Rectal smooth muscle tissue (tissue), 1 donor: ENCODE data around the gene FANCC.

Experiments used
- H3K27ac ChIP-seq: one replicate; pipeline ENCODE4 v1.7.0; 2013; ENCODE audit warnings: low read depth, low read length, inconsistent platforms
- H3K27me3 ChIP-seq: one replicate; pipeline ENCODE4 v1.7.0; 2013; ENCODE audit warnings: low read length; ENCODE audit not compliant: control insufficient read depth, insufficient read depth
- H3K36me3 ChIP-seq: one replicate; pipeline ENCODE4 v1.7.0; 2013; ENCODE audit warnings: low read length; ENCODE audit not compliant: control insufficient read depth, insufficient read depth
- H3K4me1 ChIP-seq: one replicate; pipeline ENCODE4 v1.7.0; 2013; ENCODE audit warnings: low read length; ENCODE audit not compliant: control insufficient read depth, insufficient read depth
- H3K4me3 ChIP-seq: one replicate; pipeline ENCODE4 v1.7.0; 2013; ENCODE audit warnings: low read length
- H3K9ac ChIP-seq: one replicate; pipeline ENCODE4 v1.7.0; 2013; ENCODE audit warnings: low read length

Gene FANCC

GRCh38 chr9:95189251-95190098, 128.0 kb downstream of the FANCC start:
- H3K27ac ChIP-seq: peak overlapping the region; percentile 11
- no peak overlapping the region for H3K9ac ChIP-seq
- H3K4me3 ChIP-seq: no peak overlapping the region
- H3K4me1 ChIP-seq: peaks cover 3% of the 10 kb centered on the region
- no peaks in the 10 kb centered on the region for H3K36me3 ChIP-seq
- no peaks in the 10 kb centered on the region for H3K27me3 ChIP-seq

DNA sequence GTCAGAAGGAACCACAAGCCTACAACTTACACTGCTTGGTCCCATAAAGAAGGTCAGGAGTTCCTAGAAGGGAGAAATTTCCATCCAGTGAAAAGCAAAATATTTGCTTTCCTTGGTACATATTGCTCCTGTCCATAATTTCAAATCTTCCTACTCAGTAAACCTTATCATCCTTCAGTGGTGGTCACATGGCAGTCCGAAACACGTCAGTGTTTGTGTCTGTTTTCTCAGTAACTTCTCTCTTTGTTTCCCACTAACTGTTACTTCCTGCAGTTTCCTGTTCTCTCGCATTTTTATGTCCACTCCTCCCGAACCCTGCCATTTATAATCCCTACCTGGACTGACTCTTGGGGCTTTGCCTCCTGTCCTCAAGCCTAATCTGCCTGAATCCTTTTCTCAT, 129.1 kb downstream of the FANCC start:
- H3K27ac ChIP-seq: no peak overlapping the region
- H3K36me3 ChIP-seq: no peaks in the 10 kb centered on the region
- H3K4me1 ChIP-seq: peaks cover 3% of the 10 kb centered on the region
- no peak overlapping the region for H3K9ac ChIP-seq
- no peaks in the 10 kb centered on the region for H3K27me3 ChIP-seq
- no peak overlapping the region for H3K4me3 ChIP-seq

- H3K4me1 ChIP-seq: peaks cover 3% of the 10 kb centered on the region
- no peak overlapping the region for H3K9ac ChIP-seq
- no peaks in the 10 kb centered on the region for H3K27me3 ChIP-seq
- H3K27ac ChIP-seq: no peak overlapping the region
- no peaks in the 10 kb centered on the region for H3K36me3 ChIP-seq
- no peak overlapping the region for H3K4me3 ChIP-seq
Measured at GRCh38 chr9:95185956-95186355, 131.6 kb downstream of the FANCC start.

DNA sequence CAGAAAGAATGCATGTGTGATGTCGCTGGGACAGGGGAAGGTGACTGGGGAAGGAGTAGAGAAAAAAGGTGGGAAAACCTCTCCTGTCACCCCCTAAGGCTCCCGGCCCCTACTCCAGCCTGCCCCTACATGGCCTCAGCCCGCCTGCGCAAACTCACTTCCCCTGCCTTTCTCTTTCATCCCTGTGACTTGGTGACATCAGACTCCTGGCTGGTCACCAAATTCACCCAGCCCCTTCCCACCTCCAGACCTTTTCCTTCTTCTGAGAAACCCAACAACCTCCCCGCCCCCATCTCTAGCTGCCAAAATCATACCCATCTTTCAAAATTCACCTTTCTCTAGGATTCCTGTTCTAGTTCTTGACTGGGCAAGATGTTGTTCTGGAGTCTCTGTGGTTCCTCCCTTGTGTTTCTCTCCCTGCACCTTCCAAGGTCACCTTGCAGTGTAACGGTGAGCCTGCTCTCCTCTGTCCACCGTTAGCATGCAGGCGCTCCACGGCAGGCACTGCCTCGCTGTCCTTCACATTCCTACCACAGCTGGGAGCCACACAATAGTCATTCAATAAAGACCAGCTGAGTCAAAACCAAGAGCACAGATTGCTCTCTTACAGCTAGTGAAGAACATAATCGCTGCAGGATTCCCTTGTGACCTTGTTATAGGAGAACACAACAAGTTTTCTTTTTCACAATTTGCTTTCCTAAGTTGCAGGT, 134.5 kb downstream of the FANCC start:
- H3K27ac ChIP-seq: no peak overlapping the region
- no peaks in the 10 kb centered on the region for H3K4me1 ChIP-seq
- H3K9ac ChIP-seq: no peak overlapping the region

GRCh38 chr9:95181835-95182234, 135.7 kb downstream of the FANCC start:
- no peak overlapping the region for H3K9ac ChIP-seq
- H3K4me3 ChIP-seq: no peak overlapping the region
- H3K27ac ChIP-seq: no peak overlapping the region
- no peaks in the 10 kb centered on the region for H3K4me1 ChIP-seq
- H3K36me3 ChIP-seq: no peaks in the 10 kb centered on the region
- no peaks in the 10 kb centered on the region for H3K27me3 ChIP-seq

More for the DNA sequence above, 134.5 kb downstream of the FANCC start:
- Histone ChIP-seq H3K27me3 (no peaks in the 10 kb centered on the region), H3K36me3 (no peaks in the 10 kb centered on the region), H3K4me3 (no peak overlapping the region)

GRCh38 chr9:95181226-95181818, 136.2 kb downstream of the FANCC start:
- H3K27me3 ChIP-seq: no peaks in the 10 kb centered on the region

DNA sequence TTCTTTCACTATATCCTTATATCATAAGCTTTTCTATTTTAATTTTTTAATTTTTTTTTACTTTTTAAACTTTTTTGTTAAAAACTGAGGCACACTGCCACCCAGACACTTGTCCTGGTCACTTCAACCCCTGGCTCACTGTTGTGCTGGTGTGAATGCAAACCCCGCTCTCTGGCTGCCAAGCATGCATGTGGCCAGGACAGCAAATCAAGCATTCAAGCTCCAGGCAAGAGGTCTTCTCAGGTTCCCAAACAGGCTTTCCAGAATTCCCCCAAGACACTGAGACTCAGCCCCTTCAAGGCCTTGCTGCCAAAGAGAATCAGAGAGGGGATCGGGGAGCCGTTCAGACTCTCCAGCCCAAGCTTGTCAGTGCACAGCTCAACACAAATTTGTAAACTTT, 139.9 kb downstream of the FANCC start:
- Histone ChIP-seq H3K36me3 (no peaks in the 10 kb centered on the region), H3K4me1 (no peaks in the 10 kb centered on the region), H3K27me3 (no peaks in the 10 kb centered on the region), H3K4me3 (no peak overlapping the region), H3K27ac (no peak overlapping the region), H3K9ac (no peak overlapping the region)

More at GRCh38 chr9:95181226-95181818, 136.2 kb downstream of the FANCC start:
- no peaks in the 10 kb centered on the region for H3K36me3 ChIP-seq
- no peak overlapping the region for H3K9ac ChIP-seq
- no peak overlapping the region for H3K4me3 ChIP-seq
- H3K4me1 ChIP-seq: no peaks in the 10 kb centered on the region
- H3K27ac ChIP-seq: no peak overlapping the region

GRCh38 chr9:95176755-95177319, 140.7 kb downstream of the FANCC start:
- Histone ChIP-seq H3K4me1 (no peaks in the 10 kb centered on the region), H3K9ac (no peak overlapping the region), H3K36me3 (no peaks in the 10 kb centered on the region), H3K27ac (no peak overlapping the region), H3K27me3 (no peaks in the 10 kb centered on the region), H3K4me3 (no peak overlapping the region)

DNA sequence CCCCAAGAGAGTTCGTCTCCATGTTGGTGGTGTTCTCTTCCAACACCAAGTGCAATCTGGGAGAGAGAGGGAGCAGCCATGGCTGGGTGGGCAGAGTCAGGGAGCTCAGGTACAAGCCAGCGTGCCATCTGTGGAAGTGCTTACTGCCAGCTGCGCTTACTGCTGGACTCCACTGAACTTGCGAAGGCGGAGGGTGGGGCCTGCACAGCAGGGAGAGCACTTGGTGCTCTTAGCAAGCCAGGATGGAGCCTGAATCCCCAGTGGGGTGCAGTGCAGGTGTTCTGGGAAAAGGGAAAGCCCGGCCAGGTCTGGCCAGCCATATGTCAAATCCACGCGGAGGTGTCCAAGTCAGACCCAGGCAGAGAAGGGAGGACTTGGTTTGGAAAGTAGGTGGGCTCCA, 142.0 kb downstream of the FANCC start:
- no peaks in the 10 kb centered on the region for H3K4me1 ChIP-seq
- no peaks in the 10 kb centered on the region for H3K27me3 ChIP-seq
- H3K9ac ChIP-seq: no peak overlapping the region
- H3K4me3 ChIP-seq: no peak overlapping the region
- H3K27ac ChIP-seq: no peak overlapping the region
- no peaks in the 10 kb centered on the region for H3K36me3 ChIP-seq

- H3K27me3 ChIP-seq: no peaks in the 10 kb centered on the region
- no peak overlapping the region for H3K9ac ChIP-seq
- no peak overlapping the region for H3K4me3 ChIP-seq
- no peaks in the 10 kb centered on the region for H3K36me3 ChIP-seq
- no peak overlapping the region for H3K27ac ChIP-seq
- H3K4me1 ChIP-seq: no peaks in the 10 kb centered on the region
Measured at GRCh38 chr9:95174038-95174437, 143.5 kb downstream of the FANCC start.

- Histone ChIP-seq H3K4me1 (no peaks in the 10 kb centered on the region), H3K4me3 (no peak overlapping the region), H3K27ac (no peak overlapping the region), H3K9ac (no peak overlapping the region), H3K36me3 (no peaks in the 10 kb centered on the region), H3K27me3 (no peaks in the 10 kb centered on the region)
Measured at GRCh38 chr9:95171596-95171995, 145.9 kb downstream of the FANCC start.

DNA sequence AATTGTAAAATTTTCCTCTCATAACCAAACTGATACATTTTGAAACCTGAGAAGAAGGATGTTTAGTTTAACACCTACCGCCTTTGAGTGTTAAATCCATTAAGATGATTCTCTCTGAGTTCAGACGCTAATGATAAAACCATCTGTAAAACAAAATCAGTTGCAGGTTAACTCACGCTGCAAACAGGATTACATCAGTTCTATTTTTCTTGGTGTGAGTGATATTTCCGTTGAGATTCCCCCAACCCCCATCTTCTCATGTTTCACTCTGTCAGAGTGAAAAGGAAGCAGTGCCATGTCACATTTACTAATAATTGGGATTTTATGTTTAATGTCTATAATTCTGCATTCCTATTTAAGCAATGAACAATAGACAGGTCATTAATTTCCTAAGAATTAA, 146.5 kb downstream of the FANCC start:
- Histone ChIP-seq H3K27me3 (no peaks in the 10 kb centered on the region), H3K9ac (no peak overlapping the region), H3K36me3 (no peaks in the 10 kb centered on the region), H3K4me3 (no peak overlapping the region), H3K4me1 (no peaks in the 10 kb centered on the region), H3K27ac (no peak overlapping the region)
